A549 (cell line): ENCODE results near the gene ACSBG1.

Experiments
- CEBPB ChIP-seq, 2 experiments: fragments of >200 bp in 1 of 2; sonication (Bioruptor Twin) in 1 of 2; formaldehyde crosslinking in 1 of 2; IDR thresholded peaks; 2 replicates each; pipeline ENCODE4 v1.6.1; 2012 to 2016
- EP300 ChIP-seq, 2 experiments: fragments of >200 bp; sonication (Bioruptor Twin); formaldehyde crosslinking; IDR thresholded peaks; 2 replicates in 1 of 2; 3 replicates in 1 of 2; pipeline ENCODE4 v1.6.1; 2016 to 2017
- FOSL2 ChIP-seq, 2 experiments: fragments of 450-650 bp in 1 of 2; fragments of >200 bp in 1 of 2; sonication (Bioruptor Twin) in 1 of 2; formaldehyde crosslinking; IDR thresholded peaks; 2 replicates each; pipeline versions ENCODE4 v1.5.0 to v1.6.1; 2016 to 2020; ENCODE audit warnings: mild to moderate bottlenecking in 1 of 2, moderate library complexity in 1 of 2
- HDAC2 ChIP-seq: fragments of 200-600 bp; sonication (generic); IDR thresholded peaks from 2 replicates; pipeline ENCODE4 v1.6.1; 2016
- KDM1A ChIP-seq: fragments of 200-600 bp; sonication (generic); IDR thresholded peaks from 2 replicates; pipeline ENCODE4 v1.6.1; 2016; ENCODE audit warnings: low read depth, mild to moderate bottlenecking
- POLR2A ChIP-seq: IDR thresholded peaks from 2 replicates; pipeline ENCODE4 v1.6.1; 2012; ENCODE audit warnings: mild to moderate bottlenecking, low read length
- SMC3 ChIP-seq: fragments of >200 bp; sonication (Bioruptor Twin); formaldehyde crosslinking; IDR thresholded peaks from 3 replicates; pipeline ENCODE4 v1.6.1; 2018; ENCODE audit warnings: inconsistent platforms
- TF ChIP-seq, protein P1 (sequence below): fragments of >200 bp; sonication (Bioruptor Twin); formaldehyde crosslinking; IDR thresholded peaks from 3 replicates; pipeline ENCODE4 v1.5.1; 2016
- TF ChIP-seq, protein P2 (sequence below): fragments of 250-450 bp; sonication (Bioruptor Pico); IDR thresholded peaks from 2 replicates; pipeline ENCODE4 v1.5.0; 2021; ENCODE audit warnings: mild to moderate bottlenecking, moderate library complexity, borderline replicate concordance
- TF ChIP-seq, protein P3 (sequence below): fragments of 200-600 bp; sonication (generic); IDR thresholded peaks from 2 replicates; pipeline ENCODE4 v1.6.1; 2016; ENCODE audit warnings: antibody characterized with exemption, mild to moderate bottlenecking, moderate library complexity
- TF ChIP-seq, protein P4 (sequence below): IDR thresholded peaks from 2 replicates; pipeline ENCODE4 v1.6.1; 2012; ENCODE audit warnings: low read depth, borderline replicate concordance
- TF ChIP-seq, protein P5 (sequence below): fragments of 450-650 bp; IDR thresholded peaks from 2 replicates; pipeline ENCODE4 v1.6.1; 2014; ENCODE audit warnings: antibody characterized with exemption
- TF ChIP-seq, protein P6 (sequence below): IDR thresholded peaks from 2 replicates; pipeline ENCODE4 v1.6.1; 2012

DNA sequence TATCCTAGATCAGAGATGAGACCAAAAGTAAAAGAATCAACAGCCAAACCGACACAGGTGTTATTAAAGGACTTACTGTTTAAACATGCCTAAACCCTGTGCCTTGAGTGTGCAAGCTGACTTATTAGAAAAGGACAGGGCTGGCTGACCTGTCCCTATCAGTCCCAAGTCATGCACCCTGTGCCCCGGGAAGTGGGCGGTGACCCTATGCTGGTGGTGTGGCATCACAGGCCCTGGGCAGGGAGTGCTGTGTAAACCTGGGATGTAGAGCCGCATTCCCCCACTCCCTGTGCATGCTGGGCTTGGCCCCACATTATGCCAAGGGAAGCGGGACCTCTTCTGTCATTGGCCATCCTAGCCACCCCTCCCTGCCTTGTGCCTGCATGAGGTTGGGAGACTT lies 40.6 kb upstream of the ACSBG1 start:
- TF ChIP-seq, protein P1, sequence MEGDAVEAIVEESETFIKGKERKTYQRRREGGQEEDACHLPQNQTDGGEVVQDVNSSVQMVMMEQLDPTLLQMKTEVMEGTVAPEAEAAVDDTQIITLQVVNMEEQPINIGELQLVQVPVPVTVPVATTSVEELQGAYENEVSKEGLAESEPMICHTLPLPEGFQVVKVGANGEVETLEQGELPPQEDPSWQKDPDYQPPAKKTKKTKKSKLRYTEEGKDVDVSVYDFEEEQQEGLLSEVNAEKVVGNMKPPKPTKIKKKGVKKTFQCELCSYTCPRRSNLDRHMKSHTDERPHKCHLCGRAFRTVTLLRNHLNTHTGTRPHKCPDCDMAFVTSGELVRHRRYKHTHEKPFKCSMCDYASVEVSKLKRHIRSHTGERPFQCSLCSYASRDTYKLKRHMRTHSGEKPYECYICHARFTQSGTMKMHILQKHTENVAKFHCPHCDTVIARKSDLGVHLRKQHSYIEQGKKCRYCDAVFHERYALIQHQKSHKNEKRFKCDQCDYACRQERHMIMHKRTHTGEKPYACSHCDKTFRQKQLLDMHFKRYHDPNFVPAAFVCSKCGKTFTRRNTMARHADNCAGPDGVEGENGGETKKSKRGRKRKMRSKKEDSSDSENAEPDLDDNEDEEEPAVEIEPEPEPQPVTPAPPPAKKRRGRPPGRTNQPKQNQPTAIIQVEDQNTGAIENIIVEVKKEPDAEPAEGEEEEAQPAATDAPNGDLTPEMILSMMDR = no peak
- TF ChIP-seq, protein P2, sequence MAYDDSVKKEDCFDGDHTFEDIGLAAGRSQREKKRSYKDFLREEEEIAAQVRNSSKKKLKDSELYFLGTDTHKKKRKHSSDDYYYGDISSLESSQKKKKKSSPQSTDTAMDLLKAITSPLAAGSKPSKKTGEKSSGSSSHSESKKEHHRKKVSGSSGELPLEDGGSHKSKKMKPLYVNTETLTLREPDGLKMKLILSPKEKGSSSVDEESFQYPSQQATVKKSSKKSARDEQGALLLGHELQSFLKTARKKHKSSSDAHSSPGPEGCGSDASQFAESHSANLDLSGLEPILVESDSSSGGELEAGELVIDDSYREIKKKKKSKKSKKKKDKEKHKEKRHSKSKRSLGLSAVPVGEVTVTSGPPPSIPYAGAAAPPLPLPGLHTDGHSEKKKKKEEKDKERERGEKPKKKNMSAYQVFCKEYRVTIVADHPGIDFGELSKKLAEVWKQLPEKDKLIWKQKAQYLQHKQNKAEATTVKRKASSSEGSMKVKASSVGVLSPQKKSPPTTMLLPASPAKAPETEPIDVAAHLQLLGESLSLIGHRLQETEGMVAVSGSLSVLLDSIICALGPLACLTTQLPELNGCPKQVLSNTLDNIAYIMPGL = no peak
- TF ChIP-seq POLR2A (no peak), CEBPB (IDR thresholded peaks at IDR 0.05) (no peak), EP300 (IDR thresholded peaks at IDR 0.05) (no peak), KDM1A (no peak), FOSL2 (IDR thresholded peaks at IDR 0.05) (no peak), FOSL2 (CRISPR knock-in tag; IDR thresholded peaks at IDR 0.05) (no peak), SMC3 (no peak), HDAC2 (no peak)
- TF ChIP-seq, protein P3, sequence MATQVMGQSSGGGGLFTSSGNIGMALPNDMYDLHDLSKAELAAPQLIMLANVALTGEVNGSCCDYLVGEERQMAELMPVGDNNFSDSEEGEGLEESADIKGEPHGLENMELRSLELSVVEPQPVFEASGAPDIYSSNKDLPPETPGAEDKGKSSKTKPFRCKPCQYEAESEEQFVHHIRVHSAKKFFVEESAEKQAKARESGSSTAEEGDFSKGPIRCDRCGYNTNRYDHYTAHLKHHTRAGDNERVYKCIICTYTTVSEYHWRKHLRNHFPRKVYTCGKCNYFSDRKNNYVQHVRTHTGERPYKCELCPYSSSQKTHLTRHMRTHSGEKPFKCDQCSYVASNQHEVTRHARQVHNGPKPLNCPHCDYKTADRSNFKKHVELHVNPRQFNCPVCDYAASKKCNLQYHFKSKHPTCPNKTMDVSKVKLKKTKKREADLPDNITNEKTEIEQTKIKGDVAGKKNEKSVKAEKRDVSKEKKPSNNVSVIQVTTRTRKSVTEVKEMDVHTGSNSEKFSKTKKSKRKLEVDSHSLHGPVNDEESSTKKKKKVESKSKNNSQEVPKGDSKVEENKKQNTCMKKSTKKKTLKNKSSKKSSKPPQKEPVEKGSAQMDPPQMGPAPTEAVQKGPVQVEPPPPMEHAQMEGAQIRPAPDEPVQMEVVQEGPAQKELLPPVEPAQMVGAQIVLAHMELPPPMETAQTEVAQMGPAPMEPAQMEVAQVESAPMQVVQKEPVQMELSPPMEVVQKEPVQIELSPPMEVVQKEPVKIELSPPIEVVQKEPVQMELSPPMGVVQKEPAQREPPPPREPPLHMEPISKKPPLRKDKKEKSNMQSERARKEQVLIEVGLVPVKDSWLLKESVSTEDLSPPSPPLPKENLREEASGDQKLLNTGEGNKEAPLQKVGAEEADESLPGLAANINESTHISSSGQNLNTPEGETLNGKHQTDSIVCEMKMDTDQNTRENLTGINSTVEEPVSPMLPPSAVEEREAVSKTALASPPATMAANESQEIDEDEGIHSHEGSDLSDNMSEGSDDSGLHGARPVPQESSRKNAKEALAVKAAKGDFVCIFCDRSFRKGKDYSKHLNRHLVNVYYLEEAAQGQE = no peak
- TF ChIP-seq, protein P4, sequence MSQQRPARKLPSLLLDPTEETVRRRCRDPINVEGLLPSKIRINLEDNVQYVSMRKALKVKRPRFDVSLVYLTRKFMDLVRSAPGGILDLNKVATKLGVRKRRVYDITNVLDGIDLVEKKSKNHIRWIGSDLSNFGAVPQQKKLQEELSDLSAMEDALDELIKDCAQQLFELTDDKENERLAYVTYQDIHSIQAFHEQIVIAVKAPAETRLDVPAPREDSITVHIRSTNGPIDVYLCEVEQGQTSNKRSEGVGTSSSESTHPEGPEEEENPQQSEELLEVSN = no peak
- TF ChIP-seq, protein P5, sequence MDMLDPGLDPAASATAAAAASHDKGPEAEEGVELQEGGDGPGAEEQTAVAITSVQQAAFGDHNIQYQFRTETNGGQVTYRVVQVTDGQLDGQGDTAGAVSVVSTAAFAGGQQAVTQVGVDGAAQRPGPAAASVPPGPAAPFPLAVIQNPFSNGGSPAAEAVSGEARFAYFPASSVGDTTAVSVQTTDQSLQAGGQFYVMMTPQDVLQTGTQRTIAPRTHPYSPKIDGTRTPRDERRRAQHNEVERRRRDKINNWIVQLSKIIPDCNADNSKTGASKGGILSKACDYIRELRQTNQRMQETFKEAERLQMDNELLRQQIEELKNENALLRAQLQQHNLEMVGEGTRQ = no peak
- TF ChIP-seq, protein P6, sequence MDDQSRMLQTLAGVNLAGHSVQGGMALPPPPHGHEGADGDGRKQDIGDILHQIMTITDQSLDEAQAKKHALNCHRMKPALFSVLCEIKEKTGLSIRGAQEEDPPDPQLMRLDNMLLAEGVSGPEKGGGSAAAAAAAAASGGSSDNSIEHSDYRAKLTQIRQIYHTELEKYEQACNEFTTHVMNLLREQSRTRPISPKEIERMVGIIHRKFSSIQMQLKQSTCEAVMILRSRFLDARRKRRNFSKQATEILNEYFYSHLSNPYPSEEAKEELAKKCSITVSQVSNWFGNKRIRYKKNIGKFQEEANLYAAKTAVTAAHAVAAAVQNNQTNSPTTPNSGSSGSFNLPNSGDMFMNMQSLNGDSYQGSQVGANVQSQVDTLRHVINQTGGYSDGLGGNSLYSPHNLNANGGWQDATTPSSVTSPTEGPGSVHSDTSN = no peak
